HG02981 (cell line): ENCODE data around the gene SETD6.
"Not testable (repeated sequence)": the region's sequence is repeated elsewhere in the genome, so short reads cannot be mapped to it uniquely, and the experiment has no call there.

Source experiments
- ATAC-seq: cut with Tn5 transposase; IDR thresholded peaks from one replicate; pipeline ENCODE4 v1.9.1; 2021; ENCODE audit warnings: mild to moderate bottlenecking, moderate library complexity; ENCODE audit not compliant: unreplicated experiment

Gene SETD6

DNA sequence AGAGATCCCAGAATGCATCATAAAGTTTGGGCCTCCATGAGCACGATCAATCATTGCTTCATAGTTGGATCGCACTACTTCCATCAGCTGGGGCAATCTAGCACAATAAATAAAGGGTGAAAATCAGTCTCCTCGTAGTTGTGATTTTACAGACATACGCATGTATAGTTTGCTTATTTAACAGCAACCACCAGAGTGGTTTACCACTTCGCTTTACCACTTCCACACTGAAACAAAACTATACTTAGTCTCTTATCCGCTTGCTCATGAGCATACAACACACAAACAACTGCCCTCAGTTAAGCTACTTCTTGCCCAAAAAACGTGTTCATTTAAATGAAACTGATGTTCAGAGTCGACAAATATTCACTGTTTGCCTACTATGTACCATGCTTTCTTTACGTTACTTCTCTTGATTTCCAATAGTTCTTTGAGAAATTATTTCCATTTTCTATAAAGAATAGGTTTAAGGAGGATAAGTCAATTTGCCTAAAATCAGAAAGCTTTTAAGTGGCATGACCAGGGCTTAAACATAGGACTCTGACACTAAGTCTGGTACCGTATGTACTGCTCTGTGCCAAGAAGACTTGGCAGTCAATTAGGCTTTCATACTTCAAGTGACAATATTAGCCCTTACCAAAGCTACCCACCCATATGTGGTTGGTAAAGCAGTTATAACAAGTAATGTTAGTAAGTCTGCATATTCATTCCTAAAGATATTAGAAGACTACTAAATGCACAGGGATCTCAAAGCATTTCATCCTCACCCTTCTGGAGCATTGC lies 22.0 kb downstream of the SETD6 start:
- no peak for ATAC-seq

DNA sequence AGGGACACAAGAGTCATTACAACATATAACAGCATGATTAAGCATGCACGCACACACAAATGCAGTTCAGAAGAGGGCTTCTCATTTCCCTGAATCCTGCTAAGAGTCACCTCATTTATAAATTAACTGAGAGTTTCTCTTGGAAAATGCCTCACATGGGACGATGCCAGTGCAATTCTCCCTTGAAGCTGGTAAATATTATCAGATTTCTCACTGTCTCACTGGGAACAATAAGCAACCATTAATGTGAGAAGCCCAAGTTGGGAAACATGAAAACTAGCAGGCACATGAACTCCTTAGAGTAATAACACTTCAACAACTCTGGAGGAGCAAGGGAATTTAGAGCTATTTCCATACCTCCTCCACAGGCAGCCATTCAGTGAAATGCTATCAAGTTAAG lies 26.4 kb downstream of the SETD6 start:
- ATAC-seq = no peak

DNA sequence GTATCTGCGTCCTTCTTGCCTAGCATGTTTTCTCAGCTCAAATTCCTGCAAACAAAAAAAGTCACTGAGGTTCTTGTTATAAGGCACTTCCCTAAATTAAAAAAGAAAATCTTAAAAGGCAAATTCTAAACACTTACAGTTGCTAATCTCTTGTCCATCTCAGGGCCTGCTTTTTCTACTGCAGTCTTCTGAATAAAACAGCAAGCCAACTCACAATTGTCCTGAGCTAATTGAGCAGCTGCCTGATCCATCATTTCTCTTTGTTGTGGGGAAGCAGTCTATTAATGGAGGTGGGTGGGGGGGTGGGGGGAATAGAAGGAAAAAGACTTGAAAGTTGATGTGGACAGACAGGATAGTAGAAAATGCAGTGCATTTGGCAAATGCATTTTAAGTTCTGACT lies 27.0 kb downstream of the SETD6 start:
- no peak for ATAC-seq

DNA sequence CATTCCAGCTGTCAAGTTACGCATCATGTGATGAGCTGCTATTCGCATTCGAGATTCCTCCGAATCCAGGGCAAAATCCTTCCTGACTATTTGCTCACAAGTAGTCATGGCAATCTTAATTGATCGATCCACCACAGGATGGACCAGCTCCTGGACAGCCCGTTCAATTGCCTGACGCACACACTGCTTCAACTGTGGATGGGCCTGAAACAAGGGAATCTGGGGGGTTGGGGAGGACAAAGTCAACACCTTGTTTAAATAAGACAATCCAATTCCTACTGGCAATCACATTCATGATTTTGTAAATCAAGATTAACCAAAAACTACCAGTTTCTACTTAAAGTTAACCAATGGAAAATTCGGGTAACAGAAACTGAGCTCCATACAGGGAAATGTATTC lies 28.4 kb downstream of the SETD6 start:
- no peak for ATAC-seq

DNA sequence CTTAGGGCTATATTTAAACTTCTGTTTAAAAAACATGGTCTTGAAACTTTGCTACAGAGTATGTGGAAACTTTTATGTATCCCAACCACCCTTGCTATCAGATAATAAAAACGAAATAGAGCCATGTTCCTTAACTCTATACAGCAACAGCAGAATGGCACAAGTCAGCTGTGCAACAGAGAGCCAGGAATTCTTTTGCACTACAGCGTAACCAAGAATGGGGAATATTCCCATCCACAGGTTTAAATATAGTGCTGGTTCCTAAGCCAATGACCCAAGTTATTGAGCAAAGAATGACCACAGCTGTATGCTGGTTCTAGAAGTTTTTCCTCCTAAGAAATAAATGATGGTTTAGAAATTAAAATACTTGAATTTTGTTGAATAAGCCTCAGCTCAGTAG lies 33.1 kb downstream of the SETD6 start:
- ATAC-seq = no peak

DNA sequence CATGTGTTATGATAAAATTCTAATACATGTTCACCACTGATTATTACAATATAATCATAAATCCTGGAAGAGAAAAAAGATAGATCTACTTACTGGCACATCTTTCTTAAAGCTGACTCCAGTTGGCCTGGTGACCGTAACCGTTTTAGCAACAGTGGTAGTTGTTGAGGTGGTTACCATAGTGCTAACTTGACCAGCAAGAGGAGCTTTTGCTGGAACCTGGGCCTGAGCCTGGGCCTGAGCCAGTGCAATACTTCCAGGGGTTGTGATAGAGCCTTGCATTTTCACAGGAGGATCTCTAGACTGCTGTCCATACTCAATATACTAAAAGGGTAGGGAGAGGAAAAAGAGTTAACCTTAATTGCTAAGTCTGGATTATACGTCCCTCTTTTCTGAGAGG lies 36.2 kb downstream of the SETD6 start:
- no peak for ATAC-seq

DNA sequence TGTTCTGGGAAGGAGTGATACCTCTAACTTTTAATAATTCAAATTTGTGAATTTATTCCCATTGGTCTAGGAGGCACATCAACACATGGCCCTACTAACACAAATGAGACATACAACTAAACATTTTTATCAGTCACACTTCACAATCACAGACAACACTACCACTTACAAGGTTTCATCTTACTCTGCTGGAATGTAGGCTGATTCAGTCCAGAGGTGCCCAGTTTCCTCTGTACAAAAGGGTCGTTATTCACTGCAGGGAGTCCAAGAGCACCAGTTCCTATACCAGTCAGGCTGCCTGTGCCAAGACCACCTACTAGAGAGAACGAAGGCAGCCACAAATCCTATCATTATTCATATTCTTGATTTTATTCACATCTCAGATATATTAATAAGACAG lies 41.4 kb downstream of the SETD6 start:
- no peak for ATAC-seq

DNA sequence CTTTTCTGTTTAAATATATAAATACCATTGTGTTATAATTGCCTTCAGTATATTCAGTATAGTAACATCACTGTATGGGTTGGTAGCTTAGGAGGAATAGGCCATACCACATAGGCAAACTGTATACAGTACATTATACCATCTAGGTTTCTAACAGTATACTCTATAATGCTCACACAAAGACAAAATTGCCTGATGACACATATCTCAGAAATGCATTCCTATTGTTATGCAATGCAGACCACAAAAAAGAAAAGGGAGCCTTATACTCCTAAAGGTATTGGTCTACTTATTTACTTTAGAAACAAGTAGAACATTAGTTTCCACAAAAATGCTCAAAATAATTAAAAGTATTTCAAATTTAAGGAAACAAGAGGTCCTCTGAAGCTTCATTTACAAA lies 47.9 kb downstream of the SETD6 start:
- ATAC-seq = no peak

DNA sequence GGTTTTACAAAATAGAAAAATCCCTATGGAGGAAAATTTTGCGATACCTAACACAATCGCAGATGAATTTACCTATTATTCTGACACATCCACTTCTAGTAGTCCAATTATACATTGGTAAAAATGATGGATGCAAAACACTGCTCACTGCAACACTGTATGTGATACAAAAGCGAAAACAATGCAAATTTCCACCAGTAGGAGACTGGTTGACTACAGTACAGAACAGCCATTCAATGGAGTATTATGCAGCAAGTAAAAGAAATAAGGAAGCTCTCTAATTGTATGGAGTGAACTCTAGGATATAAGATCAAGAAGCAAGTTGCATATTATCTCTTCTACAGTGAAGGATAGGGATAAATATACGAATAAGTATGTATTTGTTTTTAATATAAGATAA lies 48.5 kb downstream of the SETD6 start:
- no peak for ATAC-seq

DNA sequence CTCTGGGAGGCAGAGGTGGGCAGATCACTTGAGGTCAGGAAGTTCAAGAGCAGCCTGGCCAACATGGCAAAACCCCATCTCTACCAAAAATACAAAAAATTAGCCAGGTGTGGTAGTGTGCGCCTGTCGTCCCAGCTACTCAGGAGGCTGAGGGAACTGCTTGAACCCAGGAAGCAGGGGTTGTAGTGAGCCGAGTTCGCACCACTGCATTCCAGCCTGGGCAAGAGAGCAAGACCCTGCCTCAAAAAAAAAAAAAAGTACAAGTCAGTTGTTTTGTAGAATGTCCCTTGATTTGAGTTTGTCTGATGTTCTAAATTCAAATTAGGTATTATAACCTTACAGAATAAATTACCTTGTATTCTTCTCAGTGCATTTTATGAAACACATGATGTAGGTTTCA lies 50.4 kb downstream of the SETD6 start:
- not testable (repeated sequence) for ATAC-seq
